ENCODE data around the gene HSDL1. TPM values are rescaled to one million over a fixed set of nuclear protein-coding genes. Genes with fewer than 3 reads are reported as not detected.

The HSDL1 gene
- total and polyA plus RNA-seq, 4 donors, result 12.6 to 41.3 (median 16.7) TPM

GRCh38 chr16:84124257-84125073 is 20.5 kb downstream of the HSDL1 start:
- no peak for TF ChIP-seq CTCF (IDR thresholded peaks at IDR 0.05; ENCODE audit: control extremely low read depth, extremely low read depth)

GRCh38 chr16:84121007-84121406 is 24.0 kb downstream of the HSDL1 start:
- no peak overlapping the region for H3K9ac ChIP-seq (ENCODE audit: insufficient read depth in 1 of 2, low read length in 2 of 2)
- H3K27ac ChIP-seq (ENCODE audit: low read depth in 1 of 2, low read length in 1 of 2), result no peak overlapping the region
- DNase-seq, result no peak
- H3K27me3 ChIP-seq (ENCODE audit: control insufficient read depth in 3 of 3, insufficient read depth in 3 of 3, low read length in 2 of 3), result no peaks in the 10 kb centered on the region
- H3K4me3 ChIP-seq, result no peak overlapping the region
- 86 to 88% methylated on average over 10 of the region's 10 CpGs for WGBS, 2 donors
- no peak for ATAC-seq (ENCODE audit: insufficient read depth, low FRiP score)
- H3K4me1 ChIP-seq (ENCODE audit: control insufficient read depth in 5 of 5, insufficient read depth in 5 of 5, low read length in 5 of 5), result peaks cover 0 to 6% (median 3%) of the 10 kb centered on the region in 5 donors
- peaks cover 9 to 22% (median 15%) of the 10 kb centered on the region in 4 donors for H3K36me3 ChIP-seq (ENCODE audit: control insufficient read depth in 4 of 4, insufficient read depth in 4 of 4, low read length in 4 of 4)
- no peak for TF ChIP-seq CTCF (IDR thresholded peaks at IDR 0.05; ENCODE audit: control extremely low read depth, extremely low read depth)
- H3K9me3 ChIP-seq (ENCODE audit: control insufficient read depth in 4 of 4, insufficient read depth in 3 of 4, low read length in 3 of 4), result no peaks in the 10 kb centered on the region

More at GRCh38 chr16:84124257-84125073, 20.5 kb downstream of the HSDL1 start:
- Histone ChIP-seq H3K36me3 (ENCODE audit: control insufficient read depth in 4 of 4, insufficient read depth in 4 of 4, low read length in 4 of 4) (peaks cover 15 to 34% (median 19%) of the 10 kb centered on the region in 4 donors), H3K27me3 (ENCODE audit: control insufficient read depth in 3 of 3, insufficient read depth in 3 of 3, low read length in 2 of 3) (no peaks in the 10 kb centered on the region), H3K4me1 (ENCODE audit: control insufficient read depth in 5 of 5, insufficient read depth in 5 of 5, low read length in 5 of 5) (no peaks in the 10 kb centered on the region), H3K9me3 (ENCODE audit: control insufficient read depth in 4 of 4, insufficient read depth in 3 of 4, low read length in 3 of 4) (no peaks in the 10 kb centered on the region), H3K4me3 (no peak overlapping the region), H3K27ac (ENCODE audit: low read depth in 1 of 2, low read length in 1 of 2) (no peak overlapping the region), H3K9ac (ENCODE audit: insufficient read depth in 1 of 2, low read length in 2 of 2) (no peak overlapping the region)
- ATAC-seq (ENCODE audit: insufficient read depth, low FRiP score), result no peak
- 90 to 95% methylated on average over 7 of the region's 7 CpGs for WGBS, 2 donors
- no peak for DNase-seq

DNA sequence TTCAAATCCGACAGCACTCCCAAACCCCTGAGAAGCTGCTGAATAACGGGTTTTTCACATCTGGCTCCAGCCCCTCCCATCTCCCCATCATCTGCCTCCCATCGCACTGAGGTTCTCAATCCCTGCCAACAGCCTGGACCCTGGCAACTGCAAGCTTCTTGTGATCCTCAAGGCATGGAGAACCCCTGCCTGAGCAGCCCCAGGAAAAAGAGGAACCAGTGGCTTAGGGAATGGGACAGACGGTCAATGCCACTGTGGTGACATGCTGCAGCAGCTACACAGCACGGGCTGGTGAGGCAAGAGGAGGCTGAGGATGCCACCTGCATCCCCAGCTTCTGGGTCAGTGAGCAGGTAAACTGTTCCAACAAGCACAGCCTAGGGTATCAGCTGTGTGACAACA is 25.0 kb downstream of the HSDL1 start:
- Histone ChIP-seq H3K4me1 (ENCODE audit: control insufficient read depth in 5 of 5, insufficient read depth in 5 of 5, low read length in 5 of 5) (peaks cover 5 to 13% (median 8%) of the 10 kb centered on the region in 5 donors), H3K36me3 (ENCODE audit: control insufficient read depth in 4 of 4, insufficient read depth in 4 of 4, low read length in 4 of 4) (peaks cover 9 to 17% (median 14%) of the 10 kb centered on the region in 4 donors), H3K27me3 (ENCODE audit: control insufficient read depth in 3 of 3, insufficient read depth in 3 of 3, low read length in 2 of 3) (no peaks in the 10 kb centered on the region), H3K4me3 (no peak overlapping the region), H3K27ac (ENCODE audit: low read depth in 1 of 2, low read length in 1 of 2) (no peak overlapping the region), H3K9me3 (ENCODE audit: control insufficient read depth in 4 of 4, insufficient read depth in 3 of 4, low read length in 3 of 4) (no peaks in the 10 kb centered on the region), H3K9ac (ENCODE audit: insufficient read depth in 1 of 2, low read length in 2 of 2) (no peak overlapping the region)
- DNase-seq (no peak), ATAC-seq (ENCODE audit: insufficient read depth, low FRiP score) (no peak)
- WGBS, 2 donors, result 56 to 68% methylated on average over 5 of the region's 5 CpGs
- no peak for TF ChIP-seq CTCF (IDR thresholded peaks at IDR 0.05; ENCODE audit: control extremely low read depth, extremely low read depth)

Measured in lung (tissue), 12 donors.